Esophagus squamous epithelium (tissue), 4 donors: ENCODE data around the gene BHMT.

Experiments
- CTCF ChIP-seq, 6 experiments: fragments of 450-650 bp in 4 of 6; fragments of 200-600 bp in 2 of 6; sonication (generic) in 2 of 6; IDR thresholded peaks; one replicate each; pipeline ENCODE4 v1.5.1; 2016 to 2019; ENCODE audit warnings: antibody characterized with exemption in 6 of 6, mild to moderate bottlenecking in 4 of 6, moderate library complexity in 4 of 6
- POLR2A ChIP-seq, 4 donors: fragments of 450-650 bp; IDR thresholded peaks; one replicate each; pipeline ENCODE4 v1.6.1; 2017; ENCODE audit warnings: antibody characterized with exemption in 4 of 4, mild to moderate bottlenecking in 4 of 4, moderate library complexity in 3 of 4

- no peak for TF ChIP-seq CTCF (IDR thresholded peaks at IDR 0.05)
- no peak for TF ChIP-seq POLR2A (IDR thresholded peaks at IDR 0.05)
These were observed 7.9 kb downstream of the BHMT start for GRCh38 chr5:79119486-79119885.
